ENCODE data around the gene KLF7.

The KLF7 gene

GRCh38 chr2:207165121-207166038 lies at the start of gene KLF7:
Gene KLF7, minus strand, starts transcription at chr2:207165948. Its CDS starts 380 bp downstream, at chr2:207165568.
- peak; percentile 52 for DNase-seq (ENCODE audit: low read depth)

- DNase-seq (ENCODE audit: low read depth), result no peak
Measured at GRCh38 chr2:207215308-207215707, 49.6 kb upstream of the KLF7 start.

- DNase-seq (ENCODE audit: low read depth), result no peak
Measured at GRCh38 chr2:207214446-207214845, 48.7 kb upstream of the KLF7 start.

- DNase-seq (ENCODE audit: low read depth), result no peak
Measured at GRCh38 chr2:207206011-207206410, 40.3 kb upstream of the KLF7 start.

GRCh38 chr2:207205173-207205957 lies 39.6 kb upstream of the KLF7 start:
- no peak for DNase-seq (ENCODE audit: low read depth)

GRCh38 chr2:207203056-207203455 lies 37.3 kb upstream of the KLF7 start:
- DNase-seq (ENCODE audit: low read depth), result no peak

- no peak for DNase-seq (ENCODE audit: low read depth)
Measured at GRCh38 chr2:207202645-207203044, 36.9 kb upstream of the KLF7 start.

- no peak for DNase-seq (ENCODE audit: low read depth)
Measured at GRCh38 chr2:207201416-207201815, 35.7 kb upstream of the KLF7 start.

- no peak for DNase-seq (ENCODE audit: low read depth)
Measured at GRCh38 chr2:207200136-207200535, 34.4 kb upstream of the KLF7 start.

GRCh38 chr2:207194028-207194427 lies 28.3 kb upstream of the KLF7 start:
- no peak for DNase-seq (ENCODE audit: low read depth)

GRCh38 chr2:207188626-207189419 lies 23.1 kb upstream of the KLF7 start:
- no peak for DNase-seq (ENCODE audit: low read depth)

GRCh38 chr2:207185372-207185771 lies 19.6 kb upstream of the KLF7 start:
- DNase-seq (ENCODE audit: low read depth), result no peak

- DNase-seq (ENCODE audit: low read depth), result no peak
Measured at GRCh38 chr2:207184768-207185167, 19.0 kb upstream of the KLF7 start.

- no peak for DNase-seq (ENCODE audit: low read depth)
Measured at GRCh38 chr2:207184348-207184747, 18.6 kb upstream of the KLF7 start.

- no peak for DNase-seq (ENCODE audit: low read depth)
Measured at GRCh38 chr2:207183506-207183905, 17.8 kb upstream of the KLF7 start.

GRCh38 chr2:207182911-207183310 lies 17.2 kb upstream of the KLF7 start:
- no peak for DNase-seq (ENCODE audit: low read depth)

GRCh38 chr2:207181526-207182274 lies 16.0 kb upstream of the KLF7 start:
- no peak for DNase-seq (ENCODE audit: low read depth)

- DNase-seq (ENCODE audit: low read depth), result no peak
Measured at GRCh38 chr2:207180741-207181140, 15.0 kb upstream of the KLF7 start.

- DNase-seq (ENCODE audit: low read depth), result no peak
Measured at GRCh38 chr2:207176247-207176646, 10.5 kb upstream of the KLF7 start.

GRCh38 chr2:207173641-207174040 lies 7.9 kb upstream of the KLF7 start:
- no peak for DNase-seq (ENCODE audit: low read depth)

GRCh38 chr2:207167099-207167923 lies 1.6 kb upstream of the KLF7 start:
- no peak for DNase-seq (ENCODE audit: low read depth)
